ENCODE measurements around the gene IGFBP1.

The IGFBP1 gene

DNA sequence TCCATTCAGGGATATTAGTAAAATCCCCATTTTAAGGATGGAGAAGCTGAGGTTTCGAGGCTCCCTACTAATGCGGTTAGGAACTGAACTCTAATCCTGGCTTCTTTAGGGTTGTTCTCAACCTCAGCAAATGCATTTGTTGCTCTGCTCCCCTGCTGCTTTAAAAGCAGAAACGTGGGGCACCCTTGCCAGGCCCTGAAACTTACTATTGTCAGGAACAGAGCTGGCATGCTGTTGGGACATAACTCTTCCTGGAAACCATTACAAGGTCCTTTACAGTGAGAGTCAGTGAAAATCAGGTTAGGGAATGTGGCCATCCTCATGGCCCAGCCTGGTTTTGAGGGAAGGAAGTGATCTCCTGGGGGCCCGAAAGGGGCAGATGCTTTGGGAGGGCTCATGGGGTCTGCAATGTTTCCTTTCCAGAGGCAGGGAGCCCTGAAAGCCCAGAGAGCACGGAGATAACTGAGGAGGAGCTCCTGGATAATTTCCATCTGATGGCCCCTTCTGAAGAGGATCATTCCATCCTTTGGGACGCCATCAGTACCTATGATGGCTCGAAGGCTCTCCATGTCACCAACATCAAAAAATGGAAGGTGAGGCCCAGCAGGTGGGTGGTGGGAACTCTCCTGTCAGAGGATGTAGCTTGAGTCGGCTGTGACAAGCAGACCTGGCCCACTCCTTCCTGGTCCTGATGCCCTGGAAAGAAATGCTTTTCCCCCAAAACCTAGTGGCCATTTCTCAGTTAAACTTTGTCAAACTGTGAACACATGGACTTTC, 2.0 kb downstream of the IGFBP1 start:
- Histone ChIP-seq H3K27me3 (ENCODE audit: control insufficient read depth in 1 of 2, insufficient read depth in 2 of 2, low read length in 2 of 2) (peaks cover 27 to 36% of the 10 kb centered on the region in 2 donors), H3K9ac (ENCODE audit: low read depth in 1 of 2, low read length in 2 of 2) (no peak overlapping the region), H3K36me3 (ENCODE audit: control insufficient read depth in 1 of 2, insufficient read depth in 2 of 2, low read length in 2 of 2) (no peaks in the 10 kb centered on the region), H3K4me1 (ENCODE audit: control insufficient read depth in 1 of 2, insufficient read depth in 2 of 2, low read length in 2 of 2) (no peaks in the 10 kb centered on the region), H3K27ac (ENCODE audit: low read depth, low read length) (no peak overlapping the region), H3K9me3 (ENCODE audit: control insufficient read depth in 1 of 2, low read length in 2 of 2) (no peaks in the 10 kb centered on the region), H3K4me3 (ENCODE audit: low read depth in 1 of 2, low read length in 2 of 2) (no peak overlapping the region)

DNA sequence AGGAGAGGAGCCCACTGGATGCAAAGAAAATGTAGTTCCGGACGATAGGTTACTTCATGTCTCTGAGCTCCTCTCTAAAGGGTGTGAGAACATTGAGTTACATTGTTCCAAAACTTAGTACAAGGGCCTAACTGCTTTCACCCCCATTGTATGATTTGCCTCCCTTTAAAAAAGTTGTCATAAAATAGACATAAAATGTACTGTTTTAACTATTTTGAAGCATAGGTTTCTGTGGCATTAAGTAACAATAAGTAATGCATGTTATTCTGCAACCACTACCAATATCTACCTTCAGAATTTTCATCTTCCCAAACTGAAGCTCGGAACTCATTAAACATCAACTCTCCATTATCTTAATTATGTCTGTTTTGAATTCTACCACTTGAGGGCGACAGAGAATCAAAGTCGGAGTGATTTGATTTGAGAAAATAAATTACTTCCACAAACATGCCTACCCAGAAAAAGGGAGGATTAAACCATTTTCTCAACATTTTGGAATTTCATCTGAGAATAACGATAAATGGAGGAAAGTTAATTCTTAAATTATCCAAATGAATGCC, 2.7 kb downstream of the IGFBP1 start:
- Histone ChIP-seq H3K4me3 (ENCODE audit: low read depth in 1 of 2, low read length in 2 of 2) (no peak overlapping the region), H3K36me3 (ENCODE audit: control insufficient read depth in 1 of 2, insufficient read depth in 2 of 2, low read length in 2 of 2) (no peaks in the 10 kb centered on the region), H3K4me1 (ENCODE audit: control insufficient read depth in 1 of 2, insufficient read depth in 2 of 2, low read length in 2 of 2) (no peaks in the 10 kb centered on the region), H3K27me3 (ENCODE audit: control insufficient read depth in 1 of 2, insufficient read depth in 2 of 2, low read length in 2 of 2) (peaks cover 30 to 36% of the 10 kb centered on the region in 2 donors), H3K9me3 (ENCODE audit: control insufficient read depth in 1 of 2, low read length in 2 of 2) (no peaks in the 10 kb centered on the region), H3K9ac (ENCODE audit: low read depth in 1 of 2, low read length in 2 of 2) (no peak overlapping the region), H3K27ac (ENCODE audit: low read depth, low read length) (no peak overlapping the region)

DNA sequence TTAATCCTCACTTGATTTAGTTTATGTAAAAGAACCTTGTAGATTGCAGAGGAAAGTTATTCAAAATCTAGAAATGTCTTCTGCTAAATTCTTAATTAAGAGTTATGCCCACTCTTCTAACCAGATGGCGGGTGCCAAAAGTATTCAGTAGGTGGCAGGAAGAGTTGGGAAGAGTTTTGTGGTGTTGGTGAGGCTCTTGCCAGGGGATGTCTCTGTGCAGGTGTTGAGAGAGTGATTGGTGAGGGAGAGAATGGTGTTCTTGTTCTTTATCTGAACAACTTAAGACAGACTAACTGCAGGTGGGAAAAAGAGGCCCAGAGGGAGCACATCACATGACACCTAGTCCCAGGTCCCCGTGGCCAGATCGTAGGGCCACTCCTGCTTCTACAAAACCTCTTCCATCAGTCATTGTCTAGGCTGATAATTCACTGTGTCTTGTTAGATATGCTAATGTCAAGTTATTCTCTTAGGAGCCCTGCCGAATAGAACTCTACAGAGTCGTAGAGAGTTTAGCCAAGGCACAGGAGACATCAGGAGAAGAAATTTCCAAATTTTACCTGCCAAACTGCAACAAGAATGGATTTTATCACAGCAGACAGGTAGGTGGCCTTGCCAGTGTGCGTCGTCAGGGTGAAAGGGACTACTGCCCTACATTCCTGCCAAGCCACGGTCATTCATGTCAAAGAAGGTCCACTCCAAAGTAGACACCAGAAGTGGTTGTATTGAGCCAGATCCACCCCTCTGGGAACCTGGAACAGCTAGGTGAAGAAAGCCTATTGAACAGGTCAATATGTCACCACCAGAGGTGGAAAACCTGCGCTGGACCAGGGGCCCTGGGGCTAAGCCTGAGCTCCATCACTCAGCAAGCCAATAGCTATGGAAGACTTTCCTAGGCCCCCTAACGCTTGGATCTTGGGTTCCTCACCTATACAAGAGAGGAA, 3.4 kb downstream of the IGFBP1 start:
- H3K4me1 ChIP-seq (ENCODE audit: control insufficient read depth in 1 of 2, insufficient read depth in 2 of 2, low read length in 2 of 2) = no peaks in the 10 kb centered on the region
- no peak overlapping the region for H3K9ac ChIP-seq (ENCODE audit: low read depth in 1 of 2, low read length in 2 of 2)
- no peaks in the 10 kb centered on the region for H3K9me3 ChIP-seq (ENCODE audit: control insufficient read depth in 1 of 2, low read length in 2 of 2)
- no peaks in the 10 kb centered on the region for H3K36me3 ChIP-seq (ENCODE audit: control insufficient read depth in 1 of 2, insufficient read depth in 2 of 2, low read length in 2 of 2)
- no peak overlapping the region for H3K27ac ChIP-seq (ENCODE audit: low read depth, low read length)
- H3K27me3 ChIP-seq (ENCODE audit: control insufficient read depth in 1 of 2, insufficient read depth in 2 of 2, low read length in 2 of 2) = peaks cover 29 to 36% of the 10 kb centered on the region in 2 donors
- no peak overlapping the region for H3K4me3 ChIP-seq (ENCODE audit: low read depth in 1 of 2, low read length in 2 of 2)

DNA sequence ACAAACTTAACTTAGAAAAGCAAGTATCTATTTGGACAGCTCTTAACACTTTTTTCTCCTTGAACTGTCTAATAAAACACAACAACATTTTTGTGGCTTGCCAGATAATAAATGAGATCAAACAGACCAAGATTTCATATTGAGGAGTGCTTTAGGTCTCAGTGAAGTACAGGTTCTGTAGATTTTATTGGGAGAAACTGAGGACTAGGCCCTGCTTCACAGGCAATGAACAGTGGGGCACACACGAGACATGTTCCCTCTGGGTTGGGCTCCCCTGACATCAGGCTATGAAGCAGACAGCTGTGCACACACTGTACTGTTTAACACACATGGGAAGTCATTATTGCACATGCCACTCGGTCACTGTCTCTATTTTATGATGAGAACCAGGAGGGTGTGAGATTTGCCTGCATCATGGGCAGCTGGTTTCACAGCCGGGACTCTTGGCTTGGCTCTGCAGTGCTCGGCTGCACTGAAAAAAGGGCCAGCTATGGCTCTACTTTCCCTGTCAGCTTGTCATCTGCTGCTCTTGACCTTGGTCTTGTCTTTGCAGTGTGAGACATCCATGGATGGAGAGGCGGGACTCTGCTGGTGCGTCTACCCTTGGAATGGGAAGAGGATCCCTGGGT, 4.2 kb downstream of the IGFBP1 start:
- Histone ChIP-seq H3K4me1 (ENCODE audit: control insufficient read depth in 1 of 2, insufficient read depth in 2 of 2, low read length in 2 of 2) (no peaks in the 10 kb centered on the region), H3K9ac (ENCODE audit: low read depth in 1 of 2, low read length in 2 of 2) (no peak overlapping the region), H3K9me3 (ENCODE audit: control insufficient read depth in 1 of 2, low read length in 2 of 2) (no peaks in the 10 kb centered on the region), H3K27me3 (ENCODE audit: control insufficient read depth in 1 of 2, insufficient read depth in 2 of 2, low read length in 2 of 2) (peaks cover 21 to 31% of the 10 kb centered on the region in 2 donors), H3K27ac (ENCODE audit: low read depth, low read length) (no peak overlapping the region), H3K36me3 (ENCODE audit: control insufficient read depth in 1 of 2, insufficient read depth in 2 of 2, low read length in 2 of 2) (no peaks in the 10 kb centered on the region), H3K4me3 (ENCODE audit: low read depth in 1 of 2, low read length in 2 of 2) (no peak overlapping the region)

DNA sequence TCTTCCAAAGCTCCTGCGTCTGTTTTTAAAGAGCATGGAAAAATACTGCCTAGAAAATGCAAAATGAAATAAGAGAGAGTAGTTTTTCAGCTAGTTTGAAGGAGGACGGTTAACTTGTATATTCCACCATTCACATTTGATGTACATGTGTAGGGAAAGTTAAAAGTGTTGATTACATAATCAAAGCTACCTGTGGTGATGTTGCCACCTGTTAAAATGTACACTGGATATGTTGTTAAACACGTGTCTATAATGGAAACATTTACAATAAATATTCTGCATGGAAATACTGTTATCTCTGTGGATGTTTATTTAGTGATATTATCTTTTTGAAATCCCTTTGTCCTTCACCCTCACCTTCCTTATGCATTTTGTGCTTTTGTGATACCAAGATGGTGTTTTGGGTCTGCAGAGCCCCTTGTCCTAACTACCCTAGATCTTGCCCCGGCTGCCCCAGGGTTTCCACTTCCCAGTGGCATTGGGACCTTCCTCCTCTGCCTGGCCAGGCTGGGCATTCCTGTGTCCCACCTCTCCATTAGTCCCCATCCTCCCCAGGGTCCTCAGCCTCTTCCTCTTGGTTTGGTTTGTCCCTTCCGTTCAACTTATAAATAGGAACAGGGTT, 5.2 kb downstream of the IGFBP1 start:
- Histone ChIP-seq H3K27ac (ENCODE audit: low read depth, low read length) (no peak overlapping the region), H3K4me3 (ENCODE audit: low read depth in 1 of 2, low read length in 2 of 2) (no peak overlapping the region), H3K36me3 (ENCODE audit: control insufficient read depth in 1 of 2, insufficient read depth in 2 of 2, low read length in 2 of 2) (no peaks in the 10 kb centered on the region), H3K27me3 (ENCODE audit: control insufficient read depth in 1 of 2, insufficient read depth in 2 of 2, low read length in 2 of 2) (peaks cover 16 to 22% of the 10 kb centered on the region in 2 donors), H3K9ac (ENCODE audit: low read depth in 1 of 2, low read length in 2 of 2) (no peak overlapping the region), H3K9me3 (ENCODE audit: control insufficient read depth in 1 of 2, low read length in 2 of 2) (no peaks in the 10 kb centered on the region), H3K4me1 (ENCODE audit: control insufficient read depth in 1 of 2, insufficient read depth in 2 of 2, low read length in 2 of 2) (no peaks in the 10 kb centered on the region)

DNA sequence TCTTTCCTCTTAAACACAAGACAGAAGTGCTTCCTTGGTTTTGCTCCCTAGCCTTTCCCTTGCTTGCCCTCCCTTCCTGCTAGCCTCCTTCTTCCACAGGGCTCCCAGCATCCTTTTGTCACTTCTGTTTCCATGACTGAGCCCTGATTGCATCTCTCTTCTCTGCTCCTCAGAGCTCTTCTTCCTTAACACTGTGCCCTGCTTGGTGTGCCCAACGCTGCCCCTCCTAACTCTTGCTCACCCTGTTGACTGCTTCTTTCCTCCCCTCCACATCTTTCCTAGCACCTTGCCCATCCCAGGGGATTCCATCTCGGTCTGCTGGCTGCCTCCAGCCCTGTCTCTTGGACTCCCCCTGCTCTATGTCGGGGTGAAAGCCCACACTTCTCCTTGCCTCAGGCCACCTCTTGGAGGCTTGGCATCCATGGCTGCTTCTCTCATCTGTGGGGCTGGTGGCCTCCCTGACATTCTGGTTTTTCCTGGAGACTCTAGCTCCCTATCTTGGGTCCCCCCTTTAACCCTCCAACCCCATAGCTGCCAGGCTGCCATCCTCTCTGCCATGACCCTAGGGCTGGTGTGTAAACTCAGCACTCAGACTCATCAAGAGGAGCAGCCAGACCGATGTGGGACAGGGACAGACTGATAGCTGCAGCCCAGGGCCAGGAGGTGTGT, 5.8 kb downstream of the IGFBP1 start:
- H3K36me3 ChIP-seq (ENCODE audit: control insufficient read depth in 1 of 2, insufficient read depth in 2 of 2, low read length in 2 of 2) = no peaks in the 10 kb centered on the region
- H3K4me3 ChIP-seq (ENCODE audit: low read depth in 1 of 2, low read length in 2 of 2) = no peak overlapping the region
- H3K27me3 ChIP-seq (ENCODE audit: control insufficient read depth in 1 of 2, insufficient read depth in 2 of 2, low read length in 2 of 2) = peaks cover 14 to 22% of the 10 kb centered on the region in 2 donors
- H3K9me3 ChIP-seq (ENCODE audit: control insufficient read depth in 1 of 2, low read length in 2 of 2) = no peaks in the 10 kb centered on the region
- H3K4me1 ChIP-seq (ENCODE audit: control insufficient read depth in 1 of 2, insufficient read depth in 2 of 2, low read length in 2 of 2) = no peaks in the 10 kb centered on the region
- no peak overlapping the region for H3K27ac ChIP-seq (ENCODE audit: low read depth, low read length)
- H3K9ac ChIP-seq (ENCODE audit: low read depth in 1 of 2, low read length in 2 of 2) = no peak overlapping the region

DNA sequence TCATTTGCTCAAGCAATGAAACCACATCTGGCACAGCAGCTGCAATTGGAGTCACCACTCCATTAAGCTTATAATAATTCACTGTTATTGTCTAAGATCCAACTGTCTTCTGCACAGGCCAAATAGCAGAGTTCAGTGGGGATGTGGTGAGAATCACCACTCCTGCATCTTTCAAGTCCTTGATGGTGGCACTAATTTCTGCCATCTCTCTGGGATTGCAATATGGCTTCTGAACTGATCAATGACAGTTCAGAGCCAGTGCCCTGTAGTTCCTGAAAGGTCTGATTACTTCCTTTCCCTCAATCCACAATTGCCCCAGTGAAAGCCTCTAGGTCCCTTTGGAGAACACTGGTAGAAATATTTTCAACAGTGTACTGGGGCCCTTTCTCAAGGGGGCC, 6.4 kb downstream of the IGFBP1 start:
- H3K27me3 ChIP-seq (ENCODE audit: control insufficient read depth in 1 of 2, insufficient read depth in 2 of 2, low read length in 2 of 2) = peaks cover 9 to 19% of the 10 kb centered on the region in 2 donors
- H3K9me3 ChIP-seq (ENCODE audit: control insufficient read depth in 1 of 2, low read length in 2 of 2) = no peaks in the 10 kb centered on the region
- no peak overlapping the region for H3K4me3 ChIP-seq (ENCODE audit: low read depth in 1 of 2, low read length in 2 of 2)
- no peak overlapping the region for H3K27ac ChIP-seq (ENCODE audit: low read depth, low read length)
- no peak overlapping the region for H3K9ac ChIP-seq (ENCODE audit: low read depth in 1 of 2, low read length in 2 of 2)
- H3K36me3 ChIP-seq (ENCODE audit: control insufficient read depth in 1 of 2, insufficient read depth in 2 of 2, low read length in 2 of 2) = no peaks in the 10 kb centered on the region
- no peaks in the 10 kb centered on the region for H3K4me1 ChIP-seq (ENCODE audit: control insufficient read depth in 1 of 2, insufficient read depth in 2 of 2, low read length in 2 of 2)

DNA sequence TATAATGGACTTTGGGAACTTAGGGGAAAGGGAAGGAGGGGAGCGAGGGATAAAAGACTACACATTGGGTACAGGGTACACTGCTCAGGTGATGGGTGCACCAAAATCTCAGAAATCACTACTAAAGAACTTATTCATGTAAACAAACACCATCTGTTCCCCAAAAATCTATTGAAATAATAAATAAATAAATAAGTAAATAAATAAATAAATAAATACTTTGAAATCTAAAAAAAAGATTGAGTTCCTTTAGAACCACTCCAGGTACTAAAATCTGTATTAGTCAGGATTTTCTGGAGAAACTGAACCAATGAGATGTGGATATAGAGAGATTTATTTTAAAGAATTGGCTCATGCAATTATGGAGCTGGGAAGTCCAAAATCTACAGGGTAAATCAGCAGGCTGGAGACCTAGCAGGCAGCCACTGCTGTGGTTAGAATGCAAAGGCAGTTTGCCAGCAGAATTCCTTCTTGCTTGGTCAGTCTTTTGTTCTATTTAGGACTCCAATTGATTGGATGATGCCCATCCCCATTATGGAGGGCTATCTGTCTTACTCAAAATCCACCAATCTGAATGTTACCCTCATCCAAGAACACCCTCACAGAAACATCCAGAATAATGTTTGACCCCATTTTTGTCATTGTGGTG, 8.9 kb downstream of the IGFBP1 start:
- H3K4me1 ChIP-seq (ENCODE audit: control insufficient read depth in 1 of 2, insufficient read depth in 2 of 2, low read length in 2 of 2) = no peaks in the 10 kb centered on the region
- H3K9ac ChIP-seq (ENCODE audit: low read depth in 1 of 2, low read length in 2 of 2) = no peak overlapping the region
- H3K27ac ChIP-seq (ENCODE audit: low read depth, low read length) = no peak overlapping the region
- H3K36me3 ChIP-seq (ENCODE audit: control insufficient read depth in 1 of 2, insufficient read depth in 2 of 2, low read length in 2 of 2) = no peaks in the 10 kb centered on the region
- H3K4me3 ChIP-seq (ENCODE audit: low read depth in 1 of 2, low read length in 2 of 2) = no peak overlapping the region
- no peaks in the 10 kb centered on the region for H3K9me3 ChIP-seq (ENCODE audit: control insufficient read depth in 1 of 2, low read length in 2 of 2)
- peaks cover 0 to 3% of the 10 kb centered on the region in 2 donors for H3K27me3 ChIP-seq (ENCODE audit: control insufficient read depth in 1 of 2, insufficient read depth in 2 of 2, low read length in 2 of 2)

DNA sequence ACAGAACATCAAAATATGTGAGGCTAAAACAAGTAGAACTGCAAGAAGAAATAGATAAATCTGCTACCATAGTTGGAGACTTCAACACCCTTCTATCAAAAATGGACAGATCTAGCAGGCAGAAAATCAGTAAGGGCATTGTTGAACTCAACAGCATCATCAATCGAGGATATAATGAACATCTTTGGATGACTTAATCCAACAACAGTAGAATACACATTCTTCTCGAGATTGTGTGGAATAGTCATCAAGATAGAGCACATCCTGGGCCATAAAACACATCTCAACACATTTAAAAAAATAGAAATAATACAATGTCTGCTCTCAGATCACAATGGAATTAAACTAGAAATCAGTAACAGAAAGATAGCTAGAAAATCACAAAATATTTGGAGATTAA, 9.9 kb downstream of the IGFBP1 start:
- H3K9me3 ChIP-seq (ENCODE audit: control insufficient read depth in 1 of 2, low read length in 2 of 2) = no peaks in the 10 kb centered on the region
- no peaks in the 10 kb centered on the region for H3K4me1 ChIP-seq (ENCODE audit: control insufficient read depth in 1 of 2, insufficient read depth in 2 of 2, low read length in 2 of 2)
- no peaks in the 10 kb centered on the region for H3K36me3 ChIP-seq (ENCODE audit: control insufficient read depth in 1 of 2, insufficient read depth in 2 of 2, low read length in 2 of 2)
- no peak overlapping the region for H3K4me3 ChIP-seq (ENCODE audit: low read depth in 1 of 2, low read length in 2 of 2)
- peaks cover 0 to 3% of the 10 kb centered on the region in 2 donors for H3K27me3 ChIP-seq (ENCODE audit: control insufficient read depth in 1 of 2, insufficient read depth in 2 of 2, low read length in 2 of 2)
- H3K27ac ChIP-seq (ENCODE audit: low read depth, low read length) = no peak overlapping the region
- H3K9ac ChIP-seq (ENCODE audit: low read depth in 1 of 2, low read length in 2 of 2) = no peak overlapping the region
